HL-60 (cell line): ENCODE data around the gene YPEL4.

Experiments
- DNase-seq, 2 experiments: peaks; one replicate each; pipeline ENCODE4 v3.0.0-alpha.2; 2010 to 2020; ENCODE audit warnings: low read depth in 1 of 2, low spot score in 1 of 2
- H3K27ac ChIP-seq: fragments of 250-450 bp; sonication (Bioruptor Pico); replicated peaks from 2 replicates; pipeline ENCODE4 v1.5.1; 2020; ENCODE audit warnings: mild to moderate bottlenecking, moderate library complexity
- H3K27me3 ChIP-seq: fragments of 250-450 bp; sonication (Bioruptor Pico); 2 replicates; pipeline ENCODE4 v1.5.1; 2021; ENCODE audit warnings: mild to moderate bottlenecking, moderate library complexity; ENCODE audit not compliant: insufficient read depth, poor library complexity, severe bottlenecking
- H3K4me3 ChIP-seq: replicated peaks from 2 replicates; pipeline ENCODE4 v1.5.1; 2011; ENCODE audit warnings: mild to moderate bottlenecking, control low read depth, low read length; ENCODE audit not compliant: insufficient read depth
- CTCF ChIP-seq: IDR thresholded peaks from one replicate; pipeline ENCODE4 v1.5.1; 2011; ENCODE audit warnings: low read length, control low read depth, inconsistent platforms; ENCODE audit not compliant: insufficient read depth
- GABPA ChIP-seq: IDR thresholded peaks from 2 replicates; pipeline ENCODE4 v1.6.1; 2012; ENCODE audit warnings: low read depth
- POLR2AphosphoS5 ChIP-seq: IDR thresholded peaks from 2 replicates; pipeline ENCODE4 v1.6.1; 2012; ENCODE audit warnings: low read depth
- REST ChIP-seq: IDR thresholded peaks from 2 replicates; pipeline ENCODE4 v1.6.1; 2012; ENCODE audit warnings: low read depth; ENCODE audit not compliant: insufficient replicate concordance
- SPI1 ChIP-seq: IDR thresholded peaks from 2 replicates; pipeline ENCODE4 v1.6.1; 2012; ENCODE audit warnings: low read depth, mild to moderate bottlenecking, borderline replicate concordance

YPEL4 gene

GRCh38 chr11:57610170-57610569, 39.5 kb downstream of the YPEL4 start:
- TF ChIP-seq POLR2AphosphoS5 (no peak), CTCF (no peak), GABPA (no peak), REST (no peak), SPI1 (no peak)
- H3K27ac ChIP-seq, result no peak overlapping the region
- H3K27me3 ChIP-seq, result no peaks in the 10 kb centered on the region
- DNase-seq, result no peak
- no peak overlapping the region for H3K4me3 ChIP-seq

GRCh38 chr11:57605028-57605420, 44.7 kb downstream of the YPEL4 start:
- no peak overlapping the region for H3K27ac ChIP-seq
- no peak for TF ChIP-seq GABPA
- no peak for TF ChIP-seq SPI1
- TF ChIP-seq POLR2AphosphoS5, result no peak
- no peak for TF ChIP-seq REST
- no peak for TF ChIP-seq CTCF

GRCh38 chr11:57604296-57605027, 45.2 kb downstream of the YPEL4 start:
- TF ChIP-seq GABPA (no peak), CTCF (no peak), REST (no peak), SPI1 (no peak), POLR2AphosphoS5 (no peak)
- DNase-seq, result peak in 1 of 2 experiments; percentile 28
- no peaks in the 10 kb centered on the region for H3K27me3 ChIP-seq
- no peak overlapping the region; the same call in 1 of the 2 replicates for H3K27ac ChIP-seq
- no peak overlapping the region for H3K4me3 ChIP-seq

More at GRCh38 chr11:57605028-57605420, 44.7 kb downstream of the YPEL4 start:
- DNase-seq, result no peak
- Histone ChIP-seq H3K27me3 (no peaks in the 10 kb centered on the region), H3K4me3 (no peak overlapping the region)
